GM21515 (cell line): ENCODE data around the gene RBP4.
"Not testable (repeated sequence)": the region's sequence is repeated elsewhere in the genome, so short reads cannot be mapped to it uniquely, and the experiment has no call there.

Experiments
- ATAC-seq: cut with Tn5 transposase; IDR thresholded peaks from one replicate; pipeline ENCODE4 v1.9.1; 2021; ENCODE audit not compliant: unreplicated experiment

RBP4 gene

GRCh38 chr10:93567277-93568104, 33.5 kb downstream of the RBP4 start:
- ATAC-seq, result no peak

- no peak for ATAC-seq
These were observed 34.4 kb downstream of the RBP4 start, which contains the start of gene FFAR4 for GRCh38 chr10:93566435-93567276. Gene FFAR4 (plus strand): TSS chr10:93566665. CDS start chr10:93566721, 56 bp downstream.

- no peak for ATAC-seq
These were observed 35.6 kb downstream of the RBP4 start for GRCh38 chr10:93565446-93565845.

- ATAC-seq, result no peak
These were observed 40.5 kb downstream of the RBP4 start for GRCh38 chr10:93560541-93560940.

GRCh38 chr10:93559490-93559889, 41.5 kb downstream of the RBP4 start:
- ATAC-seq, result no peak

- no peak for ATAC-seq
These were observed 46.1 kb downstream of the RBP4 start for GRCh38 chr10:93554760-93555432.

GRCh38 chr10:93554316-93554663, 46.7 kb downstream of the RBP4 start:
- no peak for ATAC-seq

- ATAC-seq, result no peak
These were observed 47.3 kb downstream of the RBP4 start for GRCh38 chr10:93553482-93554315.

GRCh38 chr10:93552780-93553179, 48.3 kb downstream of the RBP4 start:
- no peak for ATAC-seq

GRCh38 chr10:93550606-93551005, 50.4 kb downstream of the RBP4 start:
- ATAC-seq, result no peak

- ATAC-seq, result no peak
These were observed 52.5 kb downstream of the RBP4 start for GRCh38 chr10:93548376-93549071.

GRCh38 chr10:93547522-93547921, 53.5 kb downstream of the RBP4 start:
- ATAC-seq, result no peak

- not testable (repeated sequence) for ATAC-seq
These were observed 54.0 kb downstream of the RBP4 start for GRCh38 chr10:93546995-93547394.

- no peak for ATAC-seq
These were observed 58.7 kb downstream of the RBP4 start for GRCh38 chr10:93542358-93542791.
